C4-2B (cell line): ENCODE measurements around the gene TMEM14B.
"Not testable (repeated sequence)": the region's sequence is repeated elsewhere in the genome, so short reads cannot be mapped to it uniquely, and the experiment has no call there.

Experiments
- H3K27ac ChIP-seq: fragments of 450-650 bp; 2 replicates; pipeline ENCODE4 v1.5.1; 2017
- ZFX ChIP-seq: fragments of 450-650 bp; IDR thresholded peaks from 2 replicates; pipeline ENCODE4 v1.6.1; 2017
- TF ChIP-seq, protein P1 (sequence below): fragments of 450-650 bp; conservative IDR thresholded peaks from 2 replicates; pipeline ENCODE4 v1.5.1; 2017; ENCODE audit warnings: mild to moderate bottlenecking

Gene TMEM14B

GRCh38 chr6:10733863-10734262 lies 13.7 kb upstream of the TMEM14B start:
- TF ChIP-seq ZFX = no peak
- TF ChIP-seq, protein P1, sequence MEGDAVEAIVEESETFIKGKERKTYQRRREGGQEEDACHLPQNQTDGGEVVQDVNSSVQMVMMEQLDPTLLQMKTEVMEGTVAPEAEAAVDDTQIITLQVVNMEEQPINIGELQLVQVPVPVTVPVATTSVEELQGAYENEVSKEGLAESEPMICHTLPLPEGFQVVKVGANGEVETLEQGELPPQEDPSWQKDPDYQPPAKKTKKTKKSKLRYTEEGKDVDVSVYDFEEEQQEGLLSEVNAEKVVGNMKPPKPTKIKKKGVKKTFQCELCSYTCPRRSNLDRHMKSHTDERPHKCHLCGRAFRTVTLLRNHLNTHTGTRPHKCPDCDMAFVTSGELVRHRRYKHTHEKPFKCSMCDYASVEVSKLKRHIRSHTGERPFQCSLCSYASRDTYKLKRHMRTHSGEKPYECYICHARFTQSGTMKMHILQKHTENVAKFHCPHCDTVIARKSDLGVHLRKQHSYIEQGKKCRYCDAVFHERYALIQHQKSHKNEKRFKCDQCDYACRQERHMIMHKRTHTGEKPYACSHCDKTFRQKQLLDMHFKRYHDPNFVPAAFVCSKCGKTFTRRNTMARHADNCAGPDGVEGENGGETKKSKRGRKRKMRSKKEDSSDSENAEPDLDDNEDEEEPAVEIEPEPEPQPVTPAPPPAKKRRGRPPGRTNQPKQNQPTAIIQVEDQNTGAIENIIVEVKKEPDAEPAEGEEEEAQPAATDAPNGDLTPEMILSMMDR = no peak
- H3K27ac ChIP-seq = no peak overlapping the region

DNA sequence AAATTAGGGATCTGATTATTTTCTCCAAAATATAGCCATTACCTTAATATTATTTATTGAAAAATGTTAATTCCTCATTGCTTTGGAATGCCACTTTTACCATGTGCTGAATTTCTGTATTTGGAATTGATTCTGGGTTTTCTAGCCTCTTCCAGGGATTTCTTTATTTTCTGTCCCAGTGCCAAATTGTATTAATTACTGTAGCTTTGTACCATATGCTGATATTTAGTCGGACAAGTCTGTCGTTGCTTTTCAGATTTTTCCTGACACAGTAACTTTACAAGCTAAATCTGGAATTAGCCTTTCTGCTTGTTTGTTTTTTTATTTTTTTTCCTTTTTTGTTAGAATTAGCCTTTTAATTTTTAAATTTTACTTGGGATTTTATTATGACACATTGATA lies 10.9 kb upstream of the TMEM14B start:
- no peak overlapping the region for H3K27ac ChIP-seq
- TF ChIP-seq, protein P1 = no peak
- no peak for TF ChIP-seq ZFX

GRCh38 chr6:10740061-10740460 lies 7.5 kb upstream of the TMEM14B start:
- no peak for TF ChIP-seq ZFX
- TF ChIP-seq, protein P1 = no peak
- H3K27ac ChIP-seq = no peak overlapping the region

DNA sequence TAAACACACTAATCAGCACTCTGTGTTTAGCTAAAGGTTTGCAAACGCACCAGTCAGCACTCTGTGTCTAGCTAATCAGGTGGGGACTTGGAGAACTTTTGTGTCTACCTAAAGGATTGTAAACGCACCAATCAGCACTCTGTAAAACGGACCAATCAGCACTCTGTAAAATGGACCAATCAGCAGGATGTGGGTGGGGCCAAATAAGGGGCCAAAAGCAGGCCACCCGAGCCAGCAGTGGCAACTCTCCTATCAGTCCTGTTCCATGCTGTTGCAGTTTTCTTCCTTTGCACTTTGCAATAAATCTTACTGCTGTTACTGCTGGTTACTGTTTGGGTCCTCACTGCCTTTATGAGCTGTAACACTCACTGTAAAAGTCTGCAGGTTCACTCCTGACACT lies 6.0 kb upstream of the TMEM14B start:
- not testable (repeated sequence) for H3K27ac ChIP-seq

- H3K27ac ChIP-seq = no peak overlapping the region
Measured at GRCh38 chr6:10742251-10742650, 5.4 kb upstream of the TMEM14B start.

DNA sequence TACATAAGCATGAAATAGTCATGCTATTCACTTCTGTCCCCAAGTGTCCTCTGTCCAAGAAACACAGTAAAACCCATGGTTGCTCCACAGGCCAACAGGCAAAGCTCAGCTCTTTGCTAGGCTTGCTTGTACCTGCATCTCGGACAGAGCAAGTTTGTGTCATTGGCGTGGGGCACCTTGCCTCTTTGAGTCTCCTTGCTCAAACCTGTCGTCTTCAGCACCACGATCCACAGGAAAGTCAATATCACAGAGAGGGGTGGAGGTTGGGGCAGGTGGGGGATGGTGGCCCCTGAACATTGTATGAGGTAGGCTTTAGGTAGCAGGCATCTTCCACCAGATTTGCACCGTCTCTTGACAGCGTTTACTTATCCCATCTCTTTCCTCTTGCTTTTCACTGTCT lies 4.1 kb upstream of the TMEM14B start:
- no peak overlapping the region for H3K27ac ChIP-seq

More at GRCh38 chr6:10742251-10742650, 5.4 kb upstream of the TMEM14B start:
- TF ChIP-seq, protein P1 = no peak
- no peak for TF ChIP-seq ZFX

DNA sequence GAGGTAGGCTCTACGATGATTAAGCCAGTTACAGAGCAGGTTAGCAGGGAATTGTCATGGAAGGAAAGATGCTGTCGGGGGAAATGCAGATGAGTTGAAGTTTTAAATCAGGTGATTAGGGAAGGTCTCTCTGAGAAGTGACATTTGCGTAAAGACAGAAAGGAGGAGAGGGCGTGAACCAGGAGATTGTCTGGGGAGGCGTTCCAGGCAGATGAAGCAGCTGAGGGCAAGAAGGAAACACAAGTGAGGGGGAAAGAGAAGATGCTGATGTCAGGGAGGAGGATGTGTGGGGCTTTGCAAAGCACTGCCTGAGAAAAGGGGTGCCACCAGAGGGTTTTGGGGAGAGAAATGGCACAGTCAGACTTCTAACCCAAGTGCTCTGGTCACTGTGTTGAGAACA lies 2.5 kb upstream of the TMEM14B start:
- no peak overlapping the region for H3K27ac ChIP-seq
- TF ChIP-seq ZFX = no peak; the same call in 1 of the 2 replicates
- TF ChIP-seq, protein P1 = no peak

More for the DNA sequence above, 4.1 kb upstream of the TMEM14B start:
- TF ChIP-seq, protein P1 = no peak
- no peak for TF ChIP-seq ZFX

DNA sequence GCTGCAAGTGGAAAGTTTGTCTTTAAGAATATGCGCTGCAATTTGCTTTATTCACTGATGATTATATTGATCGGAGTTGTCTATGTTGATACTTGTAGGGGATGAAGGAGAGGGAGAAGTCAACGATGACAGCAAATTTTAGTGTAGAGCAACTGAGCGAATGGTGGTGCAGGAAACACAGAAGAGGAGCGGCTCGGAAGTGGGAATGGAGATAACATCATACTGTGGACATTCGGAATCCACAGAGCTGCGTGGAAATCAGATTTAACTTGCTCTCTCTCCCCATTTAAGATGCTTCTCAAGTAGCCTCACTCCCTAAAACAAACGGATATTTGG lies 722 bp upstream of the TMEM14B start:
- TF ChIP-seq, protein P1 = no peak
- TF ChIP-seq ZFX = no peak
- peak overlapping the region; percentile 76 for H3K27ac ChIP-seq
